ENCODE measurements around the gene OR2L3.
"Not testable (repeated sequence)": the region's sequence is repeated elsewhere in the genome, so short reads cannot be mapped to it uniquely, and the experiment has no call there.

The OR2L3 gene, protein sequence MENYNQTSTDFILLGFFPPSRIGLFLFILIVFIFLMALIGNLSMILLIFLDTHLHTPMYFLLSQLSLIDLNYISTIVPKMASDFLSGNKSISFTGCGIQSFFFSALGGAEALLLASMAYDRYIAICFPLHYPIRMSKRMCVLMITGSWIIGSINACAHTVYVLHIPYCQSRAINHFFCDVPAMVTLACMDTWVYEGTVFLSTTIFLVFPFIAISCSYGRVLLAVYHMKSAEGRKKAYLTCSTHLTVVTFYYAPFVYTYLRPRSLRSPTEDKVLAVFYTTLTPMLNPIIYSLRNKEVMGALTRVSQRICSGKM

DNA sequence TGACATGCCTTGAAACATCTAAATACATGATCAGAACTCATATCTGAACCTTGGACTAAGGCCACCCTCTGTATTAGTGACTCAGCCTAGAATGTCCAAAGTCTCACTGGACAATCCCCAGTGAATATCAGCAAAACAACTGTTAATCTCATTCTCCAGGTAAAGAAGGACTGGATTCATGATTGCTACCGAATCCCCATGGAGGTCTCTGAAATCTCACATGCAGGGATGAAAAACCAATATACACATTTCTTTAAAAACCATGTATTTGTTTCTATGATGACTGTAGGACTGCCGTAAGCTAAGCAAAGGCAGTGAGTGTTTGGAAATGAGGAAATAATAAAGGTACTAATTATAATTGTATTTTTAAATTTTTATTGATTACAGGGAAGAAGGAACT, at the start of gene OR2L3:
OR2L3 (plus strand) TSS at position 301 of the 400 bp plus-strand sequence. CDS start 13,846 bp downstream, outside the sequence.
- DNase-seq: no peak

DNA sequence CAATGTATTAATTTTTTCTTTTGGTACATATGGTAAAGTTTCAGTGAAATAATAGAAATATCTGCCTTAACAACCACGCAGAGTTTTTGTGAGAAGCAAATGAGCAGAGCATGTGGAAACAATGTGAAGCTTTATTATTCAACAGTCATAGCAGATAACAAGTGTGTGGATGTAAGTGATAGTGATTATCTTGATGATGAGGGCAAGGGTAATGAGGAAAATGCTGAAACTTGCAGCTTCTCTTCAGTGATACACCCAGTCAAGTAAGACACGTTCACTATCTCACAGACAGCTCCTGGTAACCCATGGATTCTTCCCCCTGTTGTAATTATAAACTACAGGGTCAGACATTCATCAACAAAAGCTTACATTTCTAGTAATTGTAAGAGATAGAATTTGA, 47.8 kb upstream of the OR2L3 start:
- no peak for DNase-seq

DNA sequence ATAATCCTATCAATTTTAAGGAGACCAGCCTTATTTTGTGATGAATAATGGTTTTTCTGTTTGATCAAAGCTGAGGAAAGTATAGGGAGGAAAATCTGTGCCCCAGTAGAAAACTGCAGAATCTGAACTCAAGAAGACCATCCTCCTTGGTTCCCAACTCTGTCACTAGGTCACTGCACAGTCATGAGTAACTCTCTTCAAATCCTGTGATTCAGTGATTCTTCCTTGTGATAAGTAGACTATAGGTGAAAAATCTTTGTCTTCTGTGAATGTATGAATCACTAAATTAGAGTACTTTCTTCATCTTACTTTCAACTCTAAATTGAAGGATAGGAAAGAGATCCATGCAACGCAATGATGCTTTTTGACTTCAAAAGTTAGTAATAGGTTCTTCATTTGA, 46.5 kb upstream of the OR2L3 start:
- DNase-seq: no peak

DNA sequence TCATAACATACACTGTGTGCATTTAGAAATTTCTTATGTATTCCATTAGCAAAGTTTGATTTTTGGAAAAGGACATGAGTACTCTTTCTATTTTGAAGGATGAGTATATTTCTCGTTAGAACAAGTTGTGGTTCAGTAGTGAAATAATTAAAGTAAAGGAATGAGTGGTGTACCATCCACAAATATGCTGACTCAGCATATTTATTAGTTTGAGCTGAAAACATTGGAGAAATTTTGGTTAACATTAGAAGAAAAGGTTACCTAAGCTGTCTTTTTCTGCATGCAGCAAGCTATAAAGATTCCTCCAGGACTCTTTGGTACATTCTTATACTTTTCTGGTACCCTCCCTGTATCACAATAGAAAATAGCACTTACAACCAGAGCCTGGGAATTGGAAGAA, 38.9 kb upstream of the OR2L3 start:
- DNase-seq: no peak

DNA sequence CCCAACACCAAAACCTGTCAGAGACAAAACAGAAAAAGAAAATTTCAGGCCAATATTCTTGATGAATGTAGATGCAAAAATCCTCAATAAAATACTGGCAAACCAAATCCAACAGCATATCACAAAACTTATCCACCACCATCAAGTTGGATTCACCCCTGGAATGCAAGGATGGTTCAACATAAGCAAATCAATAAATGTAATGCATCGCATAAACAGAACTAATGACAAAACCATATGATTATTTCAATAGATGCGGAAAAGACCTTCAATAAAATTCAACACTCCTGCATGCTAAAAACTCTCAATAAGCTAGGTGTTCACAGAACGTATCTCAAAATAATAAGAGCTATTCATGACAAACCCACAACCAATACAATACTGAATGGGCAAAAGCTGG, 37.0 kb upstream of the OR2L3 start:
- no peak for DNase-seq

DNA sequence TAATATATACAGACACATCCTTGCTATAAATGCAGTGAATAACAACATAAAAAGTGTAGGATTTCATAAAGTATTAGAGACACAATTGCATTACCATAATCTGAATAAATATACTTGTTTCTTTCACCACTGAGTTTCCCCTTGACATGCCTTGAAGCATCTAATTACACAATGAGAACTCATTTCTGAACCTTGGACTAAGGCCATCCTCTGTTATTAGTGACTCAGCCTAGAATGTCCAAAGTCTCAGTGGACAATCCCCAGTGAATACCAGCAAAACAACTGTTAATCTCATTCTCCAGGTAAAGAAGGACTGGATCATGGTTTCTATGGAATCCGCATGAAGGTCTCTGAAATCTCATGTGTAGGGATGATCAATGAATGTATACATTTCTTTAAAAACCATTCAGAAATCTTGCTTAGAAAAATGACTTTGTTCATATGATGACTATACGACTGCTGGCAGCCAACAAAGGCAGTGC, 33.4 kb upstream of the OR2L3 start, which contains the start of gene OR2L5:
OR2L5 (plus strand) TSS at position 432 of the 482 bp plus-strand sequence. CDS start 8,288 bp downstream, outside the sequence.
- no peak for DNase-seq

DNA sequence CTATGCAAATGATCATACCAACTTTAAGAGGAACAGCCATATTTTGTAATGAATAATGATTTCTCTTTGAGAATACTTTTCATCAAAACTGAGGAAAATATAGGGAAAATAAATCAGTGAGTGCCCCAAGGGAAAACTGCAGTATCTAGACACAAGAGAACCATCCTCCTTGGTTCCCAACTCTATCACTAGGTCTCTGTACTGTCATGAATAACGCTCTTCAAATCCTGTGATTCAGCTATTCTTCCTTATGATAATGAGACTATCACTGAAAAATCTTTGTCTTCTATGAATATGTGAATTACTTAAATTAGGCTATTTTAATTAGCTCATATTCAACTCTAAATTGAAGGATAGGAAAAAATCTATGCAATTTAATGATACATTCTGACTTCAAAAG, 30.8 kb upstream of the OR2L3 start:
- DNase-seq: no peak

DNA sequence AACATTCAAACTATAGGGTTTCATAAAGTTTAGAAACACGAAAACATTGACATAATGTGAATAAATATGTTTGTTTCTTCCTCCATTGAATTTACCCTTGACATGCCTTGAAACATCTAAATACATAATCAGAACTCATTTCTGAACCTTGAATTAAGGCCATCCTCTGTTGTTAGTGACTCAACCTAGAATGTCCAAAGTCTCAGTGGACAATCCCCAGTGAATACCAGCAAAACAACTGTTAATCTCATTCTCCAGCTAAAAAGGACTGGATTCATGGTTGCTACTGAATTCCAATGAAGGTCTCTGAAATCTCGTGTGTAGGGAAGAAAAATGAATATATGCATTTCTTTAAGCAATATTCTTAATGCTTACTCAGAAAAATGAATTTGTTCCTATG, 16.9 kb upstream of the OR2L3 start, which contains the start of gene OR2L2:
OR2L2 (plus strand) TSS at position 301 of the 400 bp plus-strand sequence. CDS start 8,198 bp downstream, outside the sequence.
- DNase-seq: no peak

DNA sequence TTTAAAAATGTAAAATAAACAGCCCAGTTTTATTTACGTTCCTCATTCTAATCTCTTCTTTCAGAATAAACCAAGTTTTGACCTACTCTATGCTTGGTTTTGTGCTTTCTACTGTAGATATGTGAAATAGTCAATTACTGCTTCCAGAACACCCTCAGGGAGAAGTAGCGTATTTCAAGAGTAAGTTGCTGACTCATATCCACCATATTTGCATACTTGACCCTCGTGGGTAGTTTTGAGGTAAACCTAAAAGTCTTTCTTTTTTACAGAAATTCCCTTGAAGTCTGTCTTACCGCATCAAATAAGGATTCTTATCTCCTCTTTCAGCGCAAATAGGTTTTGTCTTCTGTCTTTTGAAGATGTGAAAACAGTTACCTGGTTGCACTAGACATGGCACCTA, 1.4 kb upstream of the OR2L3 start:
- DNase-seq: no peak

DNA sequence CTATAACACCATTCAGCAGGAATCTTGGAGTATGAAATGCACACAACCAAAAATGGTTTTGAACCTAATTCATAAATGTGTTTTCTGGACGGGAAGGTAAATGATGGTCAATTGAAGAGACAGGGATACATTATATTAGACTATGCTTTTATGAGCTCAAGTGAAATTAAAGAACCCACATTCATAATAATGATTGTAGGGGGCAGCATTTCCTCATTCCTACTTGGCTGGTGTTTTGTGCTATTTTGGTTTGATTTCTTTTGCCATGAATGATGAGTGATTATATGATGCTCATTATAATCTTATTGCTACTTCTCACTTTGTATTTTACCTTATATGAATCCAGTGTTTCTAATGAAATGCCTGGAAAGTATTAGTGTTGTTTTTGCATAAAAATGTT, 372 bp downstream of the OR2L3 start:
- DNase-seq: no peak

DNA sequence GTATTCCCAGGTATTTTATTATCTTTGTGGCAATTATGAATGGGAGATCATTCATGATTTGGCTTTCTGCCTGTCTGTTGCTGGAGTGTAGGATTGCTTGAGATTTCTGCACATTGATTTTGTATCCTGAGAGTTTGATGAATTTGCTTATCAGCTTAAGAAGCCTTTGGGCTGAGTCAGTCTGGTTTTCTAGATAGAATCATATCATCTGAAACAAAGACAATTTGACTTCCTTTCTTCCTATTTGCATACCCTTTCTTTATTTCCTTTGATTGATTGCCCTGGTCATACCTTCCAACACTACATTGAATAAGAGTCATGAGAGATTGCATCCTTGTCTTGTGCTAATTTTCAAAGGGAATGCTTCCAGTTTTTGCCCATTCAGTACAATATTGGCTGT, 8.0 kb downstream of the OR2L3 start:
- DNase-seq: no peak

DNA sequence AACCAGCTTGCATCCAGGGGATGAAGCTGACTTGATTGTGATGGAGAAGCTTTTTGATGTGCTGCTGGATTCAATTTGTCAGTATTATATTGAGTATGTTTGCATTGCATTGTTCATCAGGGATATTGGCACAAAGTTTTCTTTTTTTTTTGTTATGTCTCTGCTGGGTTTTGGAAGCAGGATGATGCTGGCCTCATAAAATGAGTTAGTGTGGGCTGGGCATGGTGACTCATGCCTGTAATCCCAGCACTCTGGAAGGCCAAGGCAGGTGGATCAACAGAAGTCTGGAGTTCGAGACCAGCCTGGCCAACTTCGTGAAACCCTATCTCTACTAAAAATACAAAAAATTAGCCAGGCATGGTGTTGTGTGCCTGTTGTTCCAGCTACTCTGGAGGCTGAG, 8.6 kb downstream of the OR2L3 start:
- no peak for DNase-seq

DNA sequence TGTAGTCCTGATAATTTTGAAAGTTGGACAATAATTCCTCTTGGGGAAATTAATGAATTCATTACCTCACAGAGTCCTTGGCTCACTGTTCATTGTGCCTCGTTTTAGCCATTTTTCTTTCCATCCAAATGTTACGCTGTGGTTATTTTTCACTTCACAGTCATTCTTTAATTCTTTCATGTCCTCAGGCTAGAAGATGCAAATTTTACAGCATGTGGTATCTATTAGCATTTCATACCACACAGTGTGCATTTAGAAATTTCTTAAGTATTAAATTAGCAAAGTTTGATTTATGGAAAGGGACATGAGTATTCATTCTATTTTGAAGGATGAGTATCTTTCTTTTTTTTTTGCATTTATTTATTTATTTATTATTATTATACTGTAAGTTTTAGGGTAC, 18.4 kb downstream of the OR2L3 start:
- DNase-seq: no peak

DNA sequence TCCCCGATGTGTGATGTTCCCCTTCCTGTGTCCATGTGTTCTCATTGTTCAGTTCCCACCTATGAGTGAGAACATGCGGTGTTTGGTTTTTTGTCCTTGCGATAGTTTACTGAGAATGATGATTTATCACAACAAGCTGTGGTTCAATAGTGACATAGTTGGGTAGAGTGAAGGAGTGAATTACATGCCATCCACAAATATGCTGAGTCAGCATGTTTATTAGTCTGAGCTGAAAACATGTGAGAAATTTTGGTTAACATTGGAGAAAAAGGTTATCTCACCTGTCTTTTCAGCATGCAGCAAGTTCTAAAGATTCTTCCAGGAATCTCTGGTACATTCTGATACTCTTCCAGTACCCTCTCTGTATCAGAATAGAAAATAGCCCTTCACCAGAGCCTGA, 19.0 kb downstream of the OR2L3 start:
- DNase-seq: no peak

DNA sequence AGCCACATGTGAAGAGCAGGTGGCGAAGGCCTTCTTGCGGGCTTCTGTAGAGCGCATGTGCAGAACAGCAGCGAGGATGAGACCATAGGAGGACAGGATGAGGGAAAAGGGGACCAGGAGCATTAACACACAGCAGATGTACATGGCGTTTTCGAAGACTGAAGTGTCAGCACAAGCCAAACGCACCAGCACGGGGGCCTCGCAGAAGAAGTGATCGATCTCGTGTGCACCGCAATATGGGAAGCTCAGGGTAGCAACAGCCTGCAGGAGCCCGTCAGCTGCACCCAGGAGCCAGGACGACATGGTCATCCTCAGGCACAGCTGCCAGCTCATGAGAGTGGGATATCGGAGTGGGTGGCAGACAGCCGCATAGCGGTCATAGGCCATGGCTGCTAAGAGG, 37.2 kb downstream of the OR2L3 start:
- not testable (repeated sequence) for DNase-seq

DNA sequence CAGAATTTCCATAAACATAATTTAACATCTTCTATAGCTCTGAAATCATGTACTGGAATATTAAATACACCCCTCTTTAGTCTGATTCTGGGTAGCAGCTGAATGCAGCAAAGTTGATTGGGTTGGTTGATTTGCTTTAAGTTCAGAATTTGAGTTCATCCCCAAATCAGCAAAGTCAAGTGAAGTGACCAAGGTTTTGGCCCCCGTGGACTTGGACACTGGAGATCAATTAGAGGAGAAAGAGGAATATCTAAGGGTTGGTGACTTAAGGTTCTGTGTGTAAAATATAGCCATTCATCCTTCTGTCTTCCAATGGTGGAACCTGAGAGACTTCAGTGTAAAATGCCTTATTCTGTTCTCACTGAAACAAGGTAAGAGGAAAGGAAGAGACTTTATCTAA, 48.2 kb downstream of the OR2L3 start, which contains the start of gene OR2L13:
OR2L13 (plus strand) TSS at position 301 of the 400 bp plus-strand sequence. CDS start 4,192 bp downstream, outside the sequence.
- no peak for DNase-seq

DNA sequence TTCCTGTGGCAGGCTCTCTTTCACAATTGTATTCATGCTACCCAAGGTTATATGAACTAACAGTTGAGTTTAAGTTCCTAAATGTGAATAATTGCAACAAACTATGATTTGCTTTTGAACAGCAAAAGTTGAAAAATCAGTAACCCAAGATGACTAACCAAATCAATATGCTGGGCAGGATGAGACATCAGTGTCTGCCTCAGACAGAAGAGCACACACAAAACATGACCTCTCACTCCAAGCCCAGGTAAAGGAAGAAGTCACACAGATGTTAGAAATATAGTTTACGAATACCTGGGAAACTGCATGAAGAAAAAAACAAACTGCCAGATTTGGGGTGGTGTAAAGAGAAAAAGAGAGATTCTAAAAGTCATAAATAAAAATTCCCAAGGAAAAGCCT, 51.9 kb downstream of the OR2L3 start:
- DNase-seq: no peak

DNA sequence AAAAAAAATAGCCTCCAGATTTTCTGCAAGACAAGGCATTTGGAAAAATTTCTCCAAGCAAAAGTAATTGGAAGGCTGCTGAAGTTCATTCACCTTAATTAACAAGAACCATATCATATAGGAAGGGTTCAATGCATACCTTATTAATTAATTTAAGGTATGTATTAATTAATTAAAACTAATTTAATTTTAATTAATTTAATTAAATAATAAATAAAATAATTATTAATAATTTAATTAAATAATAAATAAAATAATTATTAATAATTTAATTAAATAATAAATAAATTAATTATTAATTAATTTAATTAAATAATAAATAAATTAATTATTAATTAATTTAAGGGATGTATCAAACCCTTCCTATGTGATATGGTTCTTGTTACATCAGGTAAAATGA, 56.2 kb downstream of the OR2L3 start:
- no peak for DNase-seq

DNA sequence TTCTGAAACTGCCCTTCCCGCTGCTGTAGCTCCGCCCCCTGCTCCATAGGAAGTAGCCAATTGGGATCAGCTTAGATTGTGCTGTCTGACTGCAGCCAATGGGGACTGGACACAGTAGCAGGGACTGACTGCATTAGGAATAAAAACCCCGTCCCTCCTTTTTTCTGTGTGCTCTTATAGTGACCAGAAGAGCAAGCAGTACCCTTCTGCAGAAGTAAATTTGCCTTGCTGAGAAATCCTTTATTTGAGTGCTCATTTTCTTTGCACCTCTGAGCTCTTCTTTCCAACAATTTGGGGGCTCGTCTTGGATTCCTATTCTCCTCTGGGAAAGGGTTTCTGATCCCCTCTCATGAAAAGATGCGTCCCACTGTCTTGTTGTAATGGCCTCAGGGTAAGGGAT, 64.5 kb downstream of the OR2L3 start:
- no peak for DNase-seq

All from anterior cingulate cortex (tissue), 58 donors.